BJ (cell line): ENCODE results near the gene ARHGAP23. TPM values are rescaled to one million over a fixed set of nuclear protein-coding genes. Genes with fewer than 3 reads are reported as not detected.

Experiments used
- CTCF ChIA-PET: fragments of 350-600 bp; formaldehyde crosslinking; extraction: SDS; loops from one replicate; lab custom pipeline; 2021; ENCODE audit warnings: antibody characterized with exemption, inconsistent platforms; lab: Yijun Ruan, JAX
- POLR2A ChIA-PET: fragments of 300-600 bp; sonication (Branson Sonifier 250); formaldehyde crosslinking; extraction: SDS; loops from one replicate; lab custom pipeline; 2021; ENCODE audit warnings: antibody characterized with exemption; lab: Charles Lee
- DNase-seq: peaks from one replicate; pipeline ENCODE4 v3.0.0-alpha.2; 2011; ENCODE audit warnings: low read depth
- H3K27me3 ChIP-seq: 2 replicates; pipeline ENCODE4 v1.6.0; 2011; ENCODE audit warnings: low read length; ENCODE audit not compliant: control insufficient read depth, insufficient read depth
- H3K36me3 ChIP-seq: 2 replicates; pipeline ENCODE4 v1.5.1; 2011; ENCODE audit warnings: low read length; ENCODE audit not compliant: control insufficient read depth, insufficient read depth
- H3K4me3 ChIP-seq: 2 replicates; pipeline ENCODE4 v1.5.1; 2011; ENCODE audit warnings: low read depth, mild to moderate bottlenecking, control low read depth, low read length
- polyA plus RNA-seq: library from polyadenylated mRNA; depleted of rRNA; stranded (reverse); fragments of >200 nt; gene quantifications from 2 replicates; pipeline ENCODE4 v1.2.3, GENCODE V29; 2011
- TF ChIP-seq, protein P1 (sequence below): IDR thresholded peaks from 2 replicates; pipeline ENCODE4 v1.5.1; 2011; ENCODE audit warnings: low read depth, mild to moderate bottlenecking, control low read depth, inconsistent platforms, low read length, moderate library complexity; ENCODE audit not compliant: insufficient read depth

Gene ARHGAP23
- polyA plus RNA-seq, 1 experiment = 17.2 TPM

DNA sequence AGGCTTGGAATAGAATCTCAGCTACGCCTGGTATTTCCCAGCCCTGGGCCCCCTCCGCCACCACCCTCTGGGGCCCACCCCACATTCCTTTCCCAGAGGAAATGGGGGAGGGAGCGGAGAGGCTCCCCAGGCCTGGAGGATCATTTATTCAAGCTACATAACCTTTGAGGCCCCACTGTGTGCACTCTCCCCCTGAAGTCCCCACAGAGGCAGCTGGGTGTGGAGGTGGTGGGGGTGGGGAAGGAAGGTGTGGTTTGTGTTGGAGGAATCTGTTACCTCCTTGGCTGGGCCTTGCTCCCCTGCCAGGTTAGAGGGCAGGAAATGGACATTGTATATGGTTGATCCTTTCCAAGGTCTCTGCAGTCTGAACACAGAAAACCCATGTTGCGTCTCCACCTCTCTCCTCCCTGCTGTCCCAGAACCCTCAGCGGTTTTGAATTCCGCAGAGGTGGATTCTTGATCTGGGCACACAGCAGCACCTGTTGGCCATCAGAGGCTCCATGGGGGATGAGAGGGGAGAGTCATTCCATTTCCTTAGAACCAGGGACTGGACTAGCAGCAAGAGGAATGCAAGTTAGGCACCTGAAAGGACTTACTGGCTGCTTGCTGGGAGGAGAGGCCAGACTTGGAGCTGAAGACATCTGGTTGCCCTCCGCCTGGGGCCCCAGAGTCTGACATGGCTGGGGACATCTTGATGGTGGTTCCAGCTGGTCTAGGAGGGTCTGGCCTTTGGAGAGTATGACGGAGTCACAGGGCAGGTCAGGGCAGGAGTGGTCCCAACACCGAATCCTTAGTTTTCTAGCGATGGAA, 23.0 kb downstream of the ARHGAP23 start:
- CTCF ChIA-PET = interaction anchor here (0.5 to 3.5 kb wide), 14 partner anchors 10 to 1013 kb away, joined by 3 to 14 read pairs (median 3); partner anchors contain the start of gene ARHGAP23
- TF ChIP-seq, protein P1, sequence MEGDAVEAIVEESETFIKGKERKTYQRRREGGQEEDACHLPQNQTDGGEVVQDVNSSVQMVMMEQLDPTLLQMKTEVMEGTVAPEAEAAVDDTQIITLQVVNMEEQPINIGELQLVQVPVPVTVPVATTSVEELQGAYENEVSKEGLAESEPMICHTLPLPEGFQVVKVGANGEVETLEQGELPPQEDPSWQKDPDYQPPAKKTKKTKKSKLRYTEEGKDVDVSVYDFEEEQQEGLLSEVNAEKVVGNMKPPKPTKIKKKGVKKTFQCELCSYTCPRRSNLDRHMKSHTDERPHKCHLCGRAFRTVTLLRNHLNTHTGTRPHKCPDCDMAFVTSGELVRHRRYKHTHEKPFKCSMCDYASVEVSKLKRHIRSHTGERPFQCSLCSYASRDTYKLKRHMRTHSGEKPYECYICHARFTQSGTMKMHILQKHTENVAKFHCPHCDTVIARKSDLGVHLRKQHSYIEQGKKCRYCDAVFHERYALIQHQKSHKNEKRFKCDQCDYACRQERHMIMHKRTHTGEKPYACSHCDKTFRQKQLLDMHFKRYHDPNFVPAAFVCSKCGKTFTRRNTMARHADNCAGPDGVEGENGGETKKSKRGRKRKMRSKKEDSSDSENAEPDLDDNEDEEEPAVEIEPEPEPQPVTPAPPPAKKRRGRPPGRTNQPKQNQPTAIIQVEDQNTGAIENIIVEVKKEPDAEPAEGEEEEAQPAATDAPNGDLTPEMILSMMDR = no peak
- peak; percentile 56 for DNase-seq

DNA sequence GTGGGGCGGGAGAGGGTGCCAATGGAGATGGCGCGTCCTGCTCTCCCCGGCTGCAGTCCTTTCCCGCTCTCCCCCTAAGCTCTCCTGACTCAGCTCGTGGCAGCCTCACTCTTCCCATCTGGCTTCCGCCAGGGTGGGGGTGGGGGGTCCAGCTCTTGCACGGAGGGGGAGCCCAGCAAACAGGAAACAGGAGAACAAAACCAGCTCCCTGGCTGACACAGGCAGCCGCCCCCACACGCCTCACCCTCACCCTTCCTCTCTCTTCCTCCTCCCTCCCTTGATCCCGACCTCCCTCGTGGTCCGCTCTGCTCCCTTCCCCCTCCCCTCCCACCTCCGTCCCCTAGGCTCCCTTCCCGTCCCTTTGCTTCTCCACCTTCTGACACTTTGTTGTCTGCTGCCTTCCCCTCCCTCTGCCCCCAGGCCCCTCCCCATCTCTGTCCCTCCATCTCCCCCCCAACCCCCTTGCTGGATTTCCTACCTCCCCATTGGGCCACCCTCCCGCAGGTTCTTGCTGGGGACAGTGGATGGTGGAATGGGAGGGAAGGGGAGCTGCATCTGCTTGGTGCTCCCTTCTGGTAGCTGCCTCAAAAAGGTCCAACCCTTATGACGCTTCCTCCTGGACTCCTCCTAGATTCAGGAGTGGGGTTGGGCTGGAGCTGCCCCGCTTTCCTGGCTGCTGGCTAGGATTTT, 23.7 kb downstream of the ARHGAP23 start:
- CTCF ChIA-PET = interaction anchor here (0.6 to 3.5 kb wide), 9 partner anchors 12 to 1014 kb away, joined by 3 to 14 read pairs (median 3); partner anchors contain the start of gene ARHGAP23
- POLR2A ChIA-PET = interaction anchor here (0.6 to 2.4 kb wide), 7 partner anchors 13 to 135 kb away, joined by 3 to 15 read pairs (median 3); no protein-coding TSS in a partner anchor
- no peaks in the 10 kb centered on the region for H3K27me3 ChIP-seq
- no peaks in the 10 kb centered on the region; the same call in 1 of the 2 replicates for H3K36me3 ChIP-seq
- TF ChIP-seq, protein P1 = no peak
- peak; percentile 83 for DNase-seq
- peak overlapping the region; percentile 43 for H3K4me3 ChIP-seq

More for the DNA sequence above, 23.0 kb downstream of the ARHGAP23 start:
- Histone ChIP-seq H3K27me3 (no peaks in the 10 kb centered on the region), H3K36me3 (peaks cover 2% of the 10 kb centered on the region; the same call in 1 of the 2 replicates), H3K4me3 (peak overlapping the region; percentile 43)
- POLR2A ChIA-PET = interaction anchor here (0.6 to 2.4 kb wide), 4 partner anchors 14 to 749 kb away, joined by 3 to 15 read pairs (median 4); partner anchors contain the start of gene RPL19

DNA sequence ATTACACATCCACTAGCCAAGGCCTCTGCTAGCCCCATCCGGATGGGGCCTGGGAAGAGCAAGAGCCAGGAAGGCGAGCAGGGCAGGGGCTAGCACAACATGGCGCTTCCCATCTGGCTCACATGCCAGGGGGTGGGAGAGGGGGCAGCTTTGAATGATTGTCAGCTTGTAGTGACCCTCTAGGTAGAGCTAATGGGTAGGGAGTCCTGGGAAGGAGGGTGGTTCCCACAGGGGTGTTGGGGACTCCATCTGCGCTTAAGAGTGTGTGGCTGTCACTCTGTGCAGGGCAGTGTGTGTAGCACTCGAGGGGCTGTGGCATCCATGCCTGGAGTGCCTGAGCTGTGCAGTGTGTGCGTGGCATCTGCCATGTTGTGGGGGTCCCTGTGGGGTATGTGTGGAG, 24.5 kb downstream of the ARHGAP23 start:
- peaks cover 1% of the 10 kb centered on the region for H3K36me3 ChIP-seq
- H3K4me3 ChIP-seq = no peak overlapping the region
- ChIA-PET CTCF (interaction anchor here (1.1 to 3.5 kb wide), 3 partner anchors 12 to 39 kb away, joined by 3 to 14 read pairs (median 4); no protein-coding TSS in a partner anchor), POLR2A (interaction anchor here (0.6 to 2.4 kb wide), 5 partner anchors 12 to 134 kb away, joined by 3 to 15 read pairs (median 3); no protein-coding TSS in a partner anchor)
- H3K27me3 ChIP-seq = no peaks in the 10 kb centered on the region
- TF ChIP-seq, protein P1 = no peak
- DNase-seq = no peak

DNA sequence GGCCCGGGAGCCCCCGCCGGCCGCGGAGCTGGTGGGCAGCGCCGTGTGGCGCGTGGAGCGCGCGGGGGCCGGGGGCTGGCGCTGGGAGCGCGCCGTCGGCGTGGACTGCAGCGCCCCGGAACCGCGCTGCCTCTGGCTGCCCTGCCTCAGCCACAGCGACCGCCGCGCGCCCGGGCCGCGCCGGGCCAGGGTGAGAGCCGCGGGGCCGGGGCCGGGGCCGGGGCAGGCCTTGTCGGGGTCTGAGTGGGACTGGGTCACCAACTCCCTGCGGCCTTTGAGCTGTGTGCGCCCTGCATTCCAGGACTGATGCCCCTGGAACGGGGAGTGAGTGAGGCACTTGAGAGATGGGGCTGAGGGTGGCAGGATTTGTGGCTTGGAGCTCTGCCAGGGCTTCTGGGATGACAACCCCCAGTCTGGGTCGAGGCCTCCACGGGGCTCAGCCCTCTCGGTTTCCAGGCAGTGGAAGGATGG, 25.7 kb downstream of the ARHGAP23 start:
- Histone ChIP-seq H3K27me3 (no peaks in the 10 kb centered on the region), H3K36me3 (peaks cover 14% of the 10 kb centered on the region), H3K4me3 (peak overlapping the region; percentile 78)
- CTCF ChIA-PET = interaction anchor here (1.0 to 3.3 kb wide), 4 partner anchors 12 to 105 kb away, joined by 3 to 17 read pairs (median 4); no protein-coding TSS in a partner anchor
- POLR2A ChIA-PET = interaction anchor here (0.6 kb wide), 1 partner anchor 13 kb away, joined by 5 read pairs; no protein-coding TSS in a partner anchor
- DNase-seq = no peak
- TF ChIP-seq, protein P1 = no peak
